HG03460 (cell line): ENCODE data around the gene RHNO1.

Source experiments
- ATAC-seq: cut with Tn5 transposase; IDR thresholded peaks from one replicate; pipeline ENCODE4 v1.9.1; 2021; ENCODE audit not compliant: unreplicated experiment

Gene RHNO1

GRCh38 chr12:2900642-2901041 is 23.6 kb downstream of the RHNO1 start:
- no peak for ATAC-seq

- no peak for ATAC-seq
Measured at GRCh38 chr12:2902272-2902880, 25.4 kb downstream of the RHNO1 start.

- no peak for ATAC-seq
Measured at GRCh38 chr12:2904260-2904659, 27.2 kb downstream of the RHNO1 start.

- no peak for ATAC-seq
Measured at GRCh38 chr12:2912216-2912575, 35.2 kb downstream of the RHNO1 start.

- ATAC-seq: no peak
Measured at GRCh38 chr12:2919249-2919648, 42.2 kb downstream of the RHNO1 start.

- no peak for ATAC-seq
Measured at GRCh38 chr12:2922329-2922728, 45.3 kb downstream of the RHNO1 start.

- no peak for ATAC-seq
Measured at GRCh38 chr12:2923057-2923456, 46.0 kb downstream of the RHNO1 start.

GRCh38 chr12:2924019-2924418 is 47.0 kb downstream of the RHNO1 start:
- ATAC-seq: no peak

- ATAC-seq: no peak
Measured at GRCh38 chr12:2925322-2925995, 48.4 kb downstream of the RHNO1 start.

- ATAC-seq: no peak
Measured at GRCh38 chr12:2930865-2931264, 53.8 kb downstream of the RHNO1 start.

GRCh38 chr12:2933586-2933985 is 56.6 kb downstream of the RHNO1 start:
- no peak for ATAC-seq

- ATAC-seq: no peak
Measured at GRCh38 chr12:2934371-2934770, 57.3 kb downstream of the RHNO1 start.

- no peak for ATAC-seq
Measured at GRCh38 chr12:2936301-2936700, 59.3 kb downstream of the RHNO1 start.

- ATAC-seq: no peak
Measured at GRCh38 chr12:2937500-2937899, 60.5 kb downstream of the RHNO1 start.
